ENCODE data around the gene DPEP1.
"Not testable (repeated sequence)": the region's sequence is repeated elsewhere in the genome, so short reads cannot be mapped to it uniquely, and the experiment has no call there.

Gene DPEP1

DNA sequence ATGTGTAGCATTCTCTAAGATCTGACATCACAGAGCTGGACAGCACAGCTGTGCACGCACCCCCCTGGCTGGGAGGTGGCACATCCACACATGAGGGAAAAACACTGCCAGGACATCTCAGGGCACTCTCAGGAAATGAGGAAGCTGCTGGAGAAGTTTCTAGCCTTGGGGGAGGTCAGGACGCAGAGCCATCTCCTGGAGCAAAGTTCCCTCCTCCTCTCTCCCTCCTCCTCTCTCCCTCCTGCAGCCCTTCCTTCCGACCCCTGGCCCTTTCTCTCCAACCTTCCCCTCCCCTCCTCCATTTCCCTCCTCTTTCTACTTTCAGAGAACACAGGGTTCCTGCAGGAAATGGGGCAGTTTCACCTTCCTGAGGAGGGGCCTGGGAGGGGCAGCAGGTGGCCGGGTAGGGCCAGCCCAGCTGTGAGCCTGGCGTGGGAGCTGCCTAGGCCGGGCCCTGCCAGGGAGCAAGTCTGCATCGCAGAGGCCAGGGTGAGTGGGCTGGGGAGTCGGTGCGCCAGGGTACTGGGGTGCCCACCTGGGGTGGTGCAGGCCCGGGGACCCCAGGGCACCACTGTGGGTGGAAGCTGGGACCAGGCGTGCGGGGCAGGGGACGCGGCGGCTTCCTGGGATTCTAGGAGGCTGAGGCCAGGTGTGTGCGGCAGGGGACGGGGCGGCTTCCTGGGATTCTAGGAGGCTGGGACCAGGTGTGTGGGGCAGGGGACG lies at the start of gene DPEP1:
Gene DPEP1, plus strand, starts transcription at position 412 of the 723 bp plus-strand sequence. CDS start 16,769 bp downstream, outside the sequence.
- no peak for DNase-seq (ENCODE audit: low read depth)

DNA sequence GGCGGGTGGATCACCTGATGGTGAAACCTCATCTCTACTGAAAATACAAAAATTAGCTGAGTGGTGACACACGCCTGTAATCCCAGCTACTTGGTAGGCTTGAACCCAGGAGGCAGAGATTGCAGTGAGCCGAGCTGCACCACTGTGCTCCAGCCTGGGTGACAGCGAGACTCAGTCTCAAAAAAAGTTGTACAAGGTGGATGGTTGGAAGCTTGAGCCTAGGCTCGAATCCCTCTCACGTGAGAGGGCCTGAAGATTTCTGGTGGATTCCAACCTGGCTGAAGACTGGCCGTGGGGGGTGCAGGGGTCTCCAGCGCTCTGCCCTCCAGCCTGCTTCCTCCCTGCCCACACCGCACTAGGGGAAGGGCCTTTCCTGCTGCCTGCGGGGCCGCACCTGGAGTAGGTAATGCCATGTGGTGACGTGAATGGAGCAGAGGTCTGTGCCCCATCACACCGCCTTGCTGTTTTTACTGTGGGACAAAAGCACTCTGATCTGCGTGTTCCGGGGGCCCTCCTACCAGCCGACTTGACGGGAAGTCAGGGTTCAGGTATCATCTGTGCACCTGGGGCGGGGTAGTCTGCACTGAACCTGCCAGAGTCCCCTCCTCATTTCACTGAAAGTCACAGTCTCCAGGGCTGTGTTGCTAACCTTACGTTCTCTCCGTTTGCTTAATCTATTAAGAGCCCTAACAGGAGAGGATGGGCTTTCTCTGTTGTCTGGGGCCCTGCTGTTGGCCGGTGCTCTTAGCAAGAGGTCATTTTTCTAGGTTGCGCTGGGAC lies 48.8 kb upstream of the DPEP1 start:
- DNase-seq (ENCODE audit: low read depth) = no peak

DNA sequence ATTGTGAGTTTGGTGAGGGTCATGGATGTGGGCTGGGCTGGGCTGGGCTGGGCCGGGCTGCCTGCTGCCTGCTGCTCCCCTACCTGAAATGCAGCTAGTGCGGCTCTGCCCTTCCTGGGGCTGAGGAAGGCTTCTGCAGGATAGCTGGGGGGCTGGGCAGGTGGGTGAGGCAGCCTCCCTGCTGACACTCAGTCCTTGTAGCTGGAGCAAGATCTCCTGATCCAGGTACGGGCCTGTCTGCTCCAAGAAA lies 48.3 kb upstream of the DPEP1 start:
- DNase-seq (ENCODE audit: low read depth) = no peak

DNA sequence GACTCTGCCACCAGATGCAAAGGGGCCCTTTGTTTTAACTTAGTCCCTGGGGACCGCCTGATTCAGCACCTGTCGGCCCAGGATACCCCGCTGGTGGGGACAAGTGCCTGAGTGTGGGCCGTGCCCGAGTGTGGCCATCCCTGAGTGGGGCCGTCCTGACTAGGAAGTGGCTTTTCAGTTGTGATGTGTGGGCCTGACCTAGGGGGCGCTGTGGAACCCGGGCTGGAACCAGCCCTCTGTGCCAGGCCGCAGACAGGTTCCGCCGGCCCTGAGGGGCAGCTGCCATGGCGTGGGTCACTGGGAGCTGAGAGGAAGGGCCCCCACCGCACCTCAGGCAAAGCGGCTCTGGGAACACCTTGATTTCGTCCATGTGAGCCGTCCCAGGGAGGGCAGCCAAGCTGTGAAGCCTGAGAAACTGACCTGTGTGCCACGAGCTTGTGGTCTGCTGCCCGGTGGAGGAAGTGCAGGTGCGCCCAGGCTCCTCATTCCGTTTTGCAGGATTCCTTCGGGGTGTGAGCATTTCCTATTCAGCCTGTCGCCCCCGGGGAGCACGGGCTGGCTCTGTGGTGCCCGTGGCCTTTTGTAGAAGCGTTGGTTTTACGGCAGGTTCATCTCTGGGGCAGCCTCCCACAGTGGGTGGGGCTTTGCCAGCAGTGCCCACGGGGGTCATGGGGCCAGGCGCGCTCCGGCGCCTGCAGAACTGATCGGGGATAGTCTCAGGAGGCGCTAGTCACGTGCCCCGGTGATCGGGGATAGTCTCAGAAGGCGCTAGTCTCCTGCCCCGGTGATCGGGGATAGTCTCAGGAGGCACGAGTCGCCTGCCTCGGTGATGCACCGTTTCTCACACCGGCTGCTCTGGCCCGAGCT lies 47.7 kb upstream of the DPEP1 start:
- no peak for DNase-seq (ENCODE audit: low read depth)

DNA sequence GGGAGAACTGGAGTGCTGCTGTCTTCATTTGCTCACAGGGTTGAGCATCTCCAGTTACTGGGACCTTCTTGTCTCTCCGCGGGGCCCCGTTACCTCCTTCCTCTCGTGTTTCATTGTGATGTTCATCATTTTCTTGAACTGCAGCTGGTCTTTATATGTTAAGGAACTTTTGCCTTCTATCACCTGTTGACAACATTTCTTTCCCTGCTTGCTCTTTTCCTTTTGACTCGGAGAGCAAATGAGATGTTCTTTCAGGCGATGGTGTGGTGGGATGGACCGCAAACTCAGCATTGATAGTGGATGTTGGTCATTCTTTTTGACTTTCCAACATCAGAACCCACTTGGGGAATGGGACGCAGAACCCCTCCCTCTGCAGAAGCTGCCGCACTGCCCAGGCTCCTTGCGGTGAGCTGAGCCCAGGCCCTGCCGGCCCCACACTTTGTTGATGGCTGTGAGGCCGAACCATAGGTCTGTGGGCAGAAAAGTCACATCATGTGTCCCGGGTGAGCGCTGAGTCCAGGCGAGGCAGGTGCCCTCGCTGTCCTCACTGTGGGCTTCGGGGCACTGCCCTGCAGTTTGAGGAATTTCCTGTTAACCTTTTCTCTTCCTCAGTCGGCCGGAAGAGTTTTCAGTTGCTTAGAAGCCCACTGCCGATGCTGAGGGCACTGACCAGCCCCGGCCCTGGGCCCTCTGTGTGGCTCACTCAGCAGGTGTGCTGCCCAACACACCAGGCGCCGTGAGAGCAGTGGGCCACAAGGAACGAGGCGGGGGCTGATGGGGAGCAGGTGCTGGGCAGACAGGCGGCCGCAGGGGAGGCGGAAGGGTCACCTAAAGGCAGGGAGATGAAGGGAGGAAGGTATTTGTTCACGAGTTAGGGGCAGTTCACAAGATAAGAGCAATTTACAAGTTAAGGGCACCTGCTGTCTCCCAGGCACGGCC lies 45.5 kb upstream of the DPEP1 start:
- no peak for DNase-seq (ENCODE audit: low read depth)

DNA sequence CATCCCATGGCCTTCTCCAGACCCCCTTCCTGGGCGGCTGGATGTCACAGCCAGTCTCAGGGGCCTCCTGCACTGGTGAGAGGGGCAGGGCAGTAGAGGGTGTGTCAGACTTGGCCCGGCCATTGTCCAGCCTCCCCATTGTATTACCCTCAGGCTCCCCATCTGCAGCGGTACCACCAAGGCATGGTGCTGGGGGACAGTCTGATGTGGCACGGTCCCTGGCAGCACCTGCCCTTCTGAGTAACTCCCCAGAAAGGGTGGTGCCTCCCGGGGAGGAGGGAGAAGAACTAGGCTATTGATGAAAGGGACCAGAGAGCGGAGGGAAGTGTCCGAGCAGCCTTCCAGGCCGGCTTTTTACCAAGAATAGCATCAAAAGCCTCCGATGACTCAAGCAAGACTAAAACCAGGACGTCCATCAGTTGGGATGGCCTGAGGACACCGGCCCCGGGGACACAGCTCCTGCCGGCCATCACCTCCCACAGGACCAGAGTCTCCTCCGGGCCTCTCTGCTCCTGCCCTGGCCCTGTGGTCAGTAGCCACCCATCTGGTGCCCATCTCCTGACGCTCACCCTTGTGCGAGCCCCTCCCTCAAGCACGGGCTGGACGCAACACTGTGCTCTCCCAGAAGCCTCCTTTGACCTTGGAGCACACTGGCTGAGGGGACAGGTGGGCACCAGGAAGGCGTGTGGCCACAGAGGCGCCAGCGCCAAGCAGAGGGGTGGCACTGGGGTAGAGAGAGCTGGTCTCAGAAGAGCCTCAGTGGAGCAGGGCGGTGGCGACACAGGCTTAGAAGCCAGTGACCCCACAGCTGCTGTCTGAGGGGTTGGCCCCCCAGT lies 43.7 kb upstream of the DPEP1 start:
- no peak for DNase-seq (ENCODE audit: low read depth)

- no peak for DNase-seq (ENCODE audit: low read depth)
Observed at GRCh38 chr16:89570342-89570923, 43.0 kb upstream of the DPEP1 start.

DNA sequence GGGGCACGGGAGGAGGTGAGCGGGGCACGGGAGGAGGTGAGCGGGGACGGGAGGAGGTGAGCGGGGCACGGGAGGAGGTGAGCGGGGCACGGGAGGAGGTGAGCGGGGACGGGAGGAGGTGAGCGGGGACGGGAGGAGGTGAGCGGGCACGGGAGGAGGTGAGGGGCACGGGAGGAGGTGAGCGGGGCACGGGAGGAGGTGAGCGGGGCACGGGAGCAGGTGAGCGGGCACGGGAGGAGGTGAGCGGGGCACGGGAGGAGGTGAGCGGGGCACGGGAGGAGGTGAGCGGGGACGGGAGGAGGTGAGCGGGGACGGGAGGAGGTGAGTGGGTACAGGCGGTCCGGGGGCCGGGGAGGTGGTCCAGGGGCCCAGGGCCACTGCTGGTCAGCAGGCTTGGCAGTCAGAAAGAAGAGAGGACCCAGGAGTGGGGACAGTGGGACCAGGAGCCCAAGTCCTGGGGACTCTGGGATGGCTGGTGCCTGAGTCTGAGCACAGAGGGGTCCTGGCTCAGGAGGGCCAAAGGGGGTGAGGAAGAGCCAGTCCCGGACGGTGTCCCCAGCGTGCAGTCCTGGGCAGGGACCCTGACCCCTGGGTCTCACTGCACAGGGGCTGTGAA lies 42.4 kb upstream of the DPEP1 start:
- not testable (repeated sequence) for DNase-seq (ENCODE audit: low read depth)

GRCh38 chr16:89571636-89572035 lies 41.8 kb upstream of the DPEP1 start:
- no peak for DNase-seq (ENCODE audit: low read depth)

DNA sequence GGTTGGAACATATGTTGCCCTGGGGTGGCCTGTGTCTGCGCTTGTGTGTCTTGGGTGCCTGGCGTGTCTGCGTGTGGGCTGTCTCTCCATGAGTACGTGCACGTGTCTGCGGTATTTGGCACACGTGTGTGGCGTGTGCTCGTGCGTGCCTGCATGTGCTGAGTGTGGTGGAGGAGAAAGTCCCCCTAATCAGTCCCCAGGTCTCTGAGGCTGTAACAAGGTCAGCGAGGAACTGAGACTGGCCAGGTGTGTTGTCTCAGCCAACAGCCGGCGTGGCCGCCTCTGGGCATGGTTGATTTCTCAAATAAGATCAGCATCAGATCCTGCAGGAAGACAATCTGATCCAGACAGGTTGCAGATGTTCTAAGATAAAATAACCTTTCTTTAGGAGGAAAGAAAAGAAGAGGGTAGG lies 41.4 kb upstream of the DPEP1 start:
- no peak for DNase-seq (ENCODE audit: low read depth)

DNA sequence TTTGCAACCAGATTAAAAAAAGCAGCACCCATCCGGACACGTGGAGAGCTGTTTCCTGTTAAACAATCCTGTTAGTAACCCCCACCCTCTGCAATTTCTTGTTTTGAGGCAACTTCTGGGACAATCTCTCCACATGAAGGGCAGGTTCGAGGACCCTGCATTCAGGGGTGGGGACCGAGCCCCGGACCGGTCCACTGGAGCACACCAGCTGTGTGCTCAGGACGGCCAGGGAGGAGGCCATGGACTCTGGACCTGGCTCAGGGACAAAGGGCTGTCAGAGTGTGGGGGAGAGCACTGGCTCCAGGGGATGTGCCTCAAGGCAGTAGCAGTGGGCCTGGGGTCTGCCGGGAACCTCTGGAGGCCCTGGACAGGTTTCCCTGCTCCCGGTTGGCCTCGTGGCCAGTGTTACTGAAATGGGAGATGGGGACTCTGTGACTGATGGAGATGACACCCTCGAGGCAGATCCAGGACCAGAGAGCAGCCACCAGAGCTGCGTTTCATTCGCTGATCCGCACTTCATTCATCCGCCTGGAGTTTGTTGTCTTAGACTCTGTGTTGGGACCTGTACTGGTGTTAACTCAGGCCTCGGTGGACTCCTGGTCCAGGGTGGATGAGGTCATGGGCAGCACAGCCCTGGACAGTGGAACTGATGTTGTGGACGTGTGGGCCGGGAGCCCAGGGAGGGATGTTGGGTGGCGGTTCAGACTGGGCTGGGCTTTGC lies 40.8 kb upstream of the DPEP1 start:
- DNase-seq (ENCODE audit: low read depth) = no peak

DNA sequence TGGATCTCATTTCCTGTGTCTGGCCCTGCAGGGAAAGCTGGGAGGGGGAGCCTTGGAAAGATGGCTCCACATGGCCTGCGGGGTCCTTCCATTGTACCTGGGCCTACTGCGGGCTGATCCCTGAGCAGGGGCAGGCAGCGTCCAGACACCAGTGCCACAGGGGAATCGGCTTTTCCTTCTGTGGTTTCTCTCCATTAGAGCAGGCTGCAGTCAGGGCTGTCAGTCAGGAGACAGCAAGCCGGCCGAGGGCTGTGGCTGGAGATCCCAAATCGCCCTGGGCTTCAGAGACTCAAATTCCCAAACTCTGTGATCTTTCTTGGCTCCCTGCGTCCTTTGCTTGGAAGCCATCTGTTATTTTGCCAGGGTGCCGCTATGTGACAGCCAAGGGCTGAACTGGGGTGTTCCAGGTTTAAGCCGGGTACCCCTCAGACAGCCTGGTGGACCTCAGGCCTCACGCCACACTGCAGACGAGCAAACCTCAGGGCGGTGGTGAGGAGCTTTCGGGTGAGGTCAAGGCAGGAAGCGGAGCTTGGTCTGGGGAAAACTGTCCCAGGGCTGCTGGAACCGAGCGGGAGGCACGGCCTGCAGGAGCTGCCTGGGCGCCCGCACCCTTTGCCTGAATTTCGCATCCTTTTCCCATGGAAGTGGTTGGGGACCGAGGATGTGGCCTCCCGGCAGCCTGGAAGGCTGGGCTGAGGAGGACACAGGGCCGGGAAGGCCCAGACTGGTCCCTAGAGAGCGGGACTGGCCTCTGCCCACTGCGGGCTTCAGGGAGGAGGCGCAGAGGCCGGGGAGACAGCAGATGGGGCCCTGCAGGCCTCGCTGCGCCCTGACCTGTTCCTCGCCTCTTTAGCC lies 39.4 kb upstream of the DPEP1 start:
- DNase-seq (ENCODE audit: low read depth) = no peak

DNA sequence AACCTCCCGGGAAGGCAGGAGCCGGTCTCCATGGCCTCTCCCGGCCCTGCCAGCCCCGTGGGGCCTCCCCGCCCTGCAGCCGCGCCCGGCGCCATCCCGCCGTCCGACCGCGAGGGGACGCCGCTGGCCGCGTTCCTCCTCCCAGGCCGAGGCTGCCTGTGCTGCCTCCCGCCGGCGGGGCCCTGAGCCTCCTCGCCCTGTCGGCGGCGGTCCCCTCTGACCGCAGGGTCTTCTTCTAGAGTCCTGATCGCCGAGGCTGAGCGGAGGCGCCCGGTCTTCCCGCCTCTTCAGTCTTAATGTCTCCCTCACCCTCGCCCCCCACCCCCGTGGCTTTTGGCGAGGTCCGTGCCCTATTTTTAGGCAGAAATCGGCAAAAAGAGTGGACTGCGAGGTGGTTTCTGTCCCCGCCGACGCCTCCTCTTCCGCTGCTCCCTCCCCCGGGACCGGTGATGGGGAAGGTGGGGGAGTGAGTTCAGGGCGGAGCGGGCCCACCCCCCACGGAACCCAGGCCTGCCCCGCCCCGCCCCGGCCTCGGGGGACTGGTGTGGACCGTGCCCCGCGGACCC lies 38.7 kb upstream of the DPEP1 start:
- peak; percentile 44 for DNase-seq (ENCODE audit: low read depth)

GRCh38 chr16:89575247-89576152 lies 37.9 kb upstream of the DPEP1 start, which contains the start of gene CPNE7:
CPNE7 (plus strand) TSS chr16:89575758; CDS start chr16:89575898, 140 bp downstream.
- DNase-seq (ENCODE audit: low read depth) = no peak

- no peak for DNase-seq (ENCODE audit: low read depth)
Observed at GRCh38 chr16:89576153-89577054, 37.0 kb upstream of the DPEP1 start.
